D721Med (cell line): ENCODE data around the gene MTMR11.

ENCODE experiments used
- DNase-seq: peaks from one replicate; pipeline ENCODE4 v3.0.0; 2011; ENCODE audit warnings: low spot score; ENCODE audit not compliant: insufficient read length
- FAIRE-seq: peaks from 2 replicates; lab custom pipeline; 2011; peaks lifted over from hg19 to GRCh38; lab: Jason Lieb, UNC
- CTCF ChIP-seq: IDR thresholded peaks from 2 replicates; pipeline ENCODE4 v1.5.1; 2012; ENCODE audit warnings: mild to moderate bottlenecking, control low read depth; ENCODE audit not compliant: insufficient read depth; ENCODE audit errors: missing control alignments

Gene MTMR11

GRCh38 chr1:149917571-149918144, 19.0 kb downstream of the MTMR11 start, which contains the start of gene SV2A:
SV2A (minus strand) TSS chr1:149917844; CDS start chr1:149913840, 4,004 bp downstream.
- no peak for FAIRE-seq
- TF ChIP-seq CTCF: no peak
- DNase-seq: peak; percentile 87

- no peak for FAIRE-seq
- TF ChIP-seq CTCF: no peak
- DNase-seq: no peak
Observed at GRCh38 chr1:149916898-149917252, 19.8 kb downstream of the MTMR11 start.

GRCh38 chr1:149916193-149916897, 20.3 kb downstream of the MTMR11 start:
- DNase-seq (no peak), FAIRE-seq (no peak)
- no peak for TF ChIP-seq CTCF

GRCh38 chr1:149915429-149916192, 21.1 kb downstream of the MTMR11 start:
- FAIRE-seq: peak; percentile 75
- peak; percentile 65 for DNase-seq
- no peak for TF ChIP-seq CTCF

- no peak for TF ChIP-seq CTCF
- no peak for DNase-seq
- no peak for FAIRE-seq
Observed at GRCh38 chr1:149914545-149914944, 22.1 kb downstream of the MTMR11 start.

- no peak for DNase-seq
- TF ChIP-seq CTCF: no peak
- no peak for FAIRE-seq
Observed at GRCh38 chr1:149906570-149907075, 30.1 kb downstream of the MTMR11 start.
